HG03342 (cell line): ENCODE data around the gene MYH3.
A peak's percentile ranks its signal among the peaks of the same experiment; 100 is the strongest.

Source experiments
- ATAC-seq: cut with Tn5 transposase; IDR thresholded peaks from one replicate; pipeline ENCODE4 v1.9.1; 2021; ENCODE audit warnings: mild to moderate bottlenecking, moderate library complexity; ENCODE audit not compliant: unreplicated experiment

Gene MYH3

GRCh38 chr17:10616502-10617119 lies 40.5 kb downstream of the MYH3 start:
- peak; percentile 59 for ATAC-seq

GRCh38 chr17:10614536-10615155 lies 42.5 kb downstream of the MYH3 start:
- no peak for ATAC-seq

DNA sequence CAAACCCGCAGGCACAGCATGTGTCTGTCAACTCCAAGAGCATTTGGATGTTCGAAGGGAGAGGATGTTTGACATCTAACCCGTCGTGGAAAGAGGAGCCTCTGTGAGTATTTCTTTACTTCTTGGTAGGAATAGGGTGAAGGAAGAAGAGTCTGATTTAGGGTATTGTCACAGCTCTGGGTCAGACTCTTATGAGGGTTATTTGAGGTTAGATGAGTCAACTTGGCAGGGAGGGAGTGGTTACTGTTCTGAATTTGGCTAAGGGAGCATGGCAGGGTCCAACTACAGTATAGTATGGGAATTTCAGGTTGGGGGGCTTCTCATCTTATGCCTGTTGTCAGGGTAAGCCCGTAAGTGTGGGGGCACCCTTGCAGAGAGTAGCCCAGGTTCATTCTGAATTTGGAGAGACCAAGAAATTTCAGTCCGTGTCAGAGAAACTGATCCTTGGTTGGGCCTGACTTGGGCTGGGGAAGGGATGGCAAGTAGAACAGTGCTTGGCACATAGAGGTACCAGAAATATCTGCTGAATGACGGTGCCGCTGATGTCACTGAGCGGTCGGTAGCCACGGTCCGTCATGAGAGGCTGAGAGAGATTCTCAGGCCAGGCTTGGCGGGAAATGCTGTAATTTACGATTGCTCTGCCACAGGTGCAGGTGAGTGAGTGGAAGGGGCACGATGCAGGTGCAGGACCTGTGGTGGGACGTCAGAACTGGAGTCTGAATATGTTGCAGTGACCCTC lies 43.2 kb downstream of the MYH3 start:
- ATAC-seq = no peak

- ATAC-seq = no peak
These were observed 44.0 kb downstream of the MYH3 start for GRCh38 chr17:10612957-10613744.

GRCh38 chr17:10610884-10611283 lies 46.2 kb downstream of the MYH3 start:
- ATAC-seq = no peak

- ATAC-seq = no peak
These were observed 48.9 kb downstream of the MYH3 start for GRCh38 chr17:10608244-10608643.

DNA sequence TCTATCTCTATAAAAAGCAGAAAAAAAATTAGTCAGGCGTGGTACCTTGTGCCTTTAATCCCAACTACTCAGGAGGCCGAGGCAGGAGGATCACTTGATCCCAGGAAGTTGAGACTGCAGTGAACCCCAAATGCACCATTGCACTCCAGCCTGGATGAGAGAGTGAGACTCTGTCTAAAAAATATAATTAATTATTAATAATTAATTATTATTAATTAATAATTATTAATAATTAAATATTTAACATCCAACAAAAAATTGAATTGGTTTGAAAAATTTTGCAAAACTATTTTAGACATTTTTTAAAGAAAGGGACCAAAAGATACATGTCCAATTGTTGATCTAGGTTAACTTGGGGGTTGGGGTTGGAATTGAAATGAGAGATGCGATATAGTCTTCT lies 51.0 kb downstream of the MYH3 start:
- ATAC-seq = no peak

- ATAC-seq = no peak
These were observed 51.8 kb downstream of the MYH3 start for GRCh38 chr17:10605221-10605783.

GRCh38 chr17:10604521-10604920 lies 52.6 kb downstream of the MYH3 start:
- ATAC-seq = no peak

GRCh38 chr17:10603931-10604330 lies 53.2 kb downstream of the MYH3 start:
- no peak for ATAC-seq

DNA sequence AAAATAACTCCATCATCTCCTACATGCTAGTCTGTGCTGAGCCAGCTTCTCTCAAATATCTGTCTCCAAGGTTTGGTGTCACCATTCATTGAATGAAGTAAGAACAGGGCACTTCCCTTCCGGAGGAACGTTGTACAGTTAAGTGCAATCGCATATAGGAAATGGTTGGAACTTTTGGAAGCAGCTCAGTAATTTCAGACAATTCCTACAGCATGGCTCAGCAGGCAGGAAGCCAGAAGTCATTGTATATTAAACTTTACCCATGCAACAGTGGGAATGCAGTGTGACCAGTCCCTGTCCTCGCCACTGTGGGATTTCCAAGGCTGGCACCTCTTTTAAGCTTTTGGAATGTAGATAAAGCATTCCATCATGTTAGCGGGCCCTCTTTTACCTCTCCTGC lies 56.5 kb downstream of the MYH3 start:
- no peak for ATAC-seq

- ATAC-seq = no peak
These were observed 58.5 kb downstream of the MYH3 start for GRCh38 chr17:10598621-10599020.

- no peak for ATAC-seq
These were observed 67.5 kb downstream of the MYH3 start for GRCh38 chr17:10589553-10590145.

DNA sequence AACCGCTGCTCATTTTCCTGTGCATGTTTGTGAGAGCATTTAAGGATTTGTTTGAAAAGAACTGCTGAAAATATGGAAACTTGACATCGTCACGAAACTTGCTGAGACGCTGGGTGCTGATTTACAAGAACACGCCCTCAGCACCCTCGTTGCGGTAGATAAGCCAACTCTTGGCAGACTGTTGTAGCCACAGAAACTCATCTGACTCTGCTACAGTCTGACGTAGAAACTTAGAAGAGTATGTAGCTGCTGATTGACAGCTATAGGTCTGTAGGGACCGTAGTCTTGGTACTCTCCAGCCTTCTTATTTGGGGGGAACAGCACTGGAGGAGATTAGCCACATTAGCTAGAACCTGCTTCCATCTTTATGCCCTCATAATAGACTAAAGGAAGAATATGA lies 71.6 kb downstream of the MYH3 start:
- no peak for ATAC-seq

GRCh38 chr17:10583834-10584233 lies 73.3 kb downstream of the MYH3 start:
- ATAC-seq = no peak

DNA sequence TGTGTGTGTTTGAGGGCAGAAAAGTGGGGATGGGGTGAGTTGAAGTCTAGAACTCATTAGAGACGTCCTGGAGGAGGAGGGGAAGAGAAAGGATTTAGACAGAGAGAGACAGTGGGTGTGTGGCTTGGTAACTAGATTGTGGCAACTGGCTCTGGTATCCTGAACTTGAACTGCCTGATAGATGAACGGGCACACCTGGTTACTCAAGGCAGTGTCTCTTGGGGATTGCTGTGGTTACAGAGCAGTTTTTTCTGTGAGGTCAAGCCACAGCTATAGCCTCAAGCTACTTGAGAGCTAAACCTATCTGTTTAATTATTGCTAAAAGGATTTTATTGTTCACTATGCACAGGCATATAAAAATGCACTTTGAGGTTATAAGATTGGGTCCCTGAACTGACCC lies 77.8 kb downstream of the MYH3 start:
- no peak for ATAC-seq
